ENCODE results near the gene CDH4.

The CDH4 gene

GRCh38 chr20:61818746-61819573 is 566.9 kb downstream of the CDH4 start:
- no peak for DNase-seq

GRCh38 chr20:61819574-61819846 is 567.4 kb downstream of the CDH4 start:
- no peak for DNase-seq

GRCh38 chr20:61819921-61820825 is 568.1 kb downstream of the CDH4 start:
- no peak for DNase-seq

GRCh38 chr20:61821735-61822134 is 569.7 kb downstream of the CDH4 start:
- DNase-seq: no peak

GRCh38 chr20:61822396-61822795 is 570.3 kb downstream of the CDH4 start:
- no peak for DNase-seq

GRCh38 chr20:61823242-61823641 is 571.2 kb downstream of the CDH4 start:
- DNase-seq: no peak

- DNase-seq: no peak
Measured at GRCh38 chr20:61828891-61829290, 576.8 kb downstream of the CDH4 start.

- no peak for DNase-seq
Measured at GRCh38 chr20:61829526-61829925, 577.5 kb downstream of the CDH4 start.

- no peak for DNase-seq
Measured at GRCh38 chr20:61830241-61830930, 578.3 kb downstream of the CDH4 start.

- DNase-seq: no peak
Measured at GRCh38 chr20:61830991-61831390, 578.9 kb downstream of the CDH4 start.

GRCh38 chr20:61832181-61832580 is 580.1 kb downstream of the CDH4 start:
- no peak for DNase-seq

GRCh38 chr20:61833807-61834610 is 581.9 kb downstream of the CDH4 start:
- DNase-seq: no peak

- no peak for DNase-seq
Measured at GRCh38 chr20:61835301-61835700, 583.2 kb downstream of the CDH4 start.

GRCh38 chr20:61835791-61836350 is 583.8 kb downstream of the CDH4 start:
- DNase-seq: no peak

- no peak for DNase-seq
Measured at GRCh38 chr20:61837200-61837599, 585.1 kb downstream of the CDH4 start.

GRCh38 chr20:61839223-61839911 is 587.3 kb downstream of the CDH4 start:
- no peak for DNase-seq

- DNase-seq: no peak
Measured at GRCh38 chr20:61839912-61840778, 588.1 kb downstream of the CDH4 start.

- DNase-seq: no peak
Measured at GRCh38 chr20:61840779-61841455, 588.9 kb downstream of the CDH4 start.

- no peak for DNase-seq
Measured at GRCh38 chr20:61841551-61841950, 589.5 kb downstream of the CDH4 start.

GRCh38 chr20:61841966-61842365 is 589.9 kb downstream of the CDH4 start:
- DNase-seq: no peak

Measured in CD4-positive, alpha-beta T cell treated with Interleukin-21 for 1 hour (primary cell).